Measurements from ENCODE around the gene TIGD7.

GRCh38 chr16:3268294-3268693, 36.9 kb downstream of the TIGD7 start:
- no peak for TF ChIP-seq CTCF (IDR thresholded peaks at IDR 0.05)
- no peak for TF ChIP-seq POLR2A (IDR thresholded peaks at IDR 0.05)

All from body of pancreas (tissue), 4 donors.